ENCODE data around the gene SAMD15.
"Not testable (repeated sequence)": the region's sequence is repeated elsewhere in the genome, so short reads cannot be mapped to it uniquely, and the experiment has no call there.

- not testable (repeated sequence) for TF ChIP-seq CTCF (IDR thresholded peaks at IDR 0.05; ENCODE audit: insufficient read depth, low read length); GABPA (IDR thresholded peaks at IDR 0.05; ENCODE audit: low read depth); SPI1 (IDR thresholded peaks at IDR 0.05; ENCODE audit: borderline replicate concordance, low read depth)
Observed at GRCh38 chr14:77415403-77416030, 38.3 kb downstream of the SAMD15 start.
